HG02981 (cell line): ENCODE data around the gene WDR27.

Experiments used
- ATAC-seq: cut with Tn5 transposase; IDR thresholded peaks from one replicate; pipeline ENCODE4 v1.9.1; 2021; ENCODE audit warnings: mild to moderate bottlenecking, moderate library complexity; ENCODE audit not compliant: unreplicated experiment

The WDR27 gene

DNA sequence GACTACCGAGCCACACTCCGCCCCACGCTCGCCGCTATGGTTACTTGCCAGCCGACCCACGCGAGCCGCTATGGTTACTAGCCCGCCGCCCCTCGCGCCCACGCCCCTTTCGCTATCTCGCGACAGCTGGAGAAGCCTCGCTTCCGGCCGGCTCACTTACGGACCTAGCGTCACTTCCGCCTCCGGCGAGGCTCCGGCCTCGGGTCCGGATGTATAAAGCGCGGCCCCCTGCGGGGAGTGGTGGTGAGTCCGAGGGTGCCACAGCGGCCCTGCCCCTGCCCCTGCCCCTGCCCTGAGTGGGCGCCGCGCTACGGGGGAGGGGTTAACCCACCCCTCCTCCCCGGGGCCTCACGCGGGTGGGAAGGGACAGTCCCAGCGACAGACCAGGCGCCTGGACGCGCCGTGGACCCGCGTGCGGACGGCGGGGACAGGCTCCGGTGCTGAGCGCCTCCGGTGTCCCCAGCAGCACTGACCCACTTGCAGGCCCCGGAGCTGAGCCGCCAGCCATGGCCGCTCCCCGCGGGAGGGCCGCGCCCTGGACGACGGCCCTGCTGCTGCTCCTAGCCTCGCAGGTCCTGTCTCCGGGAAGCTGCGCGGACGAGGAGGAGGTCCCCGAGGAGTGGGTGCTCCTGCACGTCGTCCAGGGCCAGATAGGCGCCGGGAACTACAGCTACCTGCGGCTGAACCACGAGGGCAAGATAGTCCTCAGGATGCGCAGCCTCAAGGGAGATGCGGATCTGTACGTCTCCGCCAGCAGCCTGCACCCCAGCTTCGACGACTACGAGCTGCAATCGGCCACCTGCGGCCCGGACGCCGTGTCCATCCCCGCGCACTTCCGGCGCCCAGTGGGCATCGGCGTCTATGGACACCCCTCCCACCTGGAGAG is at the start of gene WDR27, which contains the start of gene C6orf120:
WDR27 (minus strand) TSS at position 76 of the 886 bp plus-strand sequence. CDS start 13,024 bp downstream, outside the sequence.
C6orf120 (plus strand) TSS at position 173 of the 886 bp plus-strand sequence; CDS start at position 507, 334 bp downstream.
- ATAC-seq, result peak; percentile 95

DNA sequence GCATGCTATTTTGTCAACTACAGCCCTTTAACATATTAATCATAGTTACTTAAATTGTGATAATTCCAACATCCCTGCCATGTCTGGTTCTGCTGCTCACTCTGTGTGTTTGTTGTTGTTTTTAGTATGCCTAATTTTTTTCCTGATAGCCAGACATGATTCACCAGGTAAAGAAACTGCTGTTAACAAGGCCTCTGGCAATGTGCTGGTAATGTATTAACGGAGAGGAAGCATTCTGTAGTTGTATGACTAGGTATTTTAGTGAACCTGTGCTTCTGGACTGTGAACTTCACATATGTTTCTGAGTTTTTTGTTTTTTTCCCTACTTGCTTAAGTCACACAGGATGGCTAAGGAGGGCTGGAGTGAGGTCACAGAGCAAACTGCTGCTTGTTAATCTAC is 44.7 kb upstream of the WDR27 start:
- ATAC-seq, result no peak

DNA sequence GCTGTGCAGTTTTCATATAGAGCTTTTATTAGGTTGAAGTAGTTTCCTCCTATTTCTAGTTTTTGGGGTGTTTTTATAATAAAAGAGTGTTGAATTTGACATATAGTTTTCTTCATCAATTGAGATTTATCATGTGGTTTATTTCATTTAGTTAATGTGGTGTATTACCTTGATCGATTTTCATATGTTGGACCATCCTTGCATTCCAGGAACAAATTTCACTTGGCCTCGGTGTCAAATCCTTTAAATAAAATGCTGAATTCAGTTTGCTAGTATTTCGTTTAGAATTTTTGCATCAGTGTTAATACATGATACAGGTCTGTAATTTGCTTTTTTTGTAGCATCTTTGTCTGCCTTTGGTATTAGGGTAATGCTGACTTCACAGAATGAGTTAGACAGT is 43.6 kb upstream of the WDR27 start:
- no peak for ATAC-seq

DNA sequence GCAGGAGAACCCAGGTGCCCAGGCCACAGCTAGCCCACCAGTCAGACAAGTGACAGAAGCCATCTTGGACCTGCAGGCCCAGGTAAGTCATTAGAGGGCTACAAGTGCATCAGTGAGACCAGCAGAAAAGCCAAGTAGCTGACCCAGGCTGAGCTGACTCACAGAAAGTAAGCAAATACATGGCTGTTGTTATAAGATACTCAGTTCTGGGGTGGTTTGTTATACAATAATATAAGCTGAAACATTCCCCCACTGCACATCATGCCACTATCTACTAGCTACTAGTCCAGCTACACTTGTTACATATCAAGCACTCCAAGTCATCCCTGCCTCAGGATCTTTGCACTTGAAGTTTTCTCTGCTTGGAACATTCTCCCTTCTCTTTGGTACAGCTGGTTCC is 39.5 kb upstream of the WDR27 start:
- no peak for ATAC-seq

DNA sequence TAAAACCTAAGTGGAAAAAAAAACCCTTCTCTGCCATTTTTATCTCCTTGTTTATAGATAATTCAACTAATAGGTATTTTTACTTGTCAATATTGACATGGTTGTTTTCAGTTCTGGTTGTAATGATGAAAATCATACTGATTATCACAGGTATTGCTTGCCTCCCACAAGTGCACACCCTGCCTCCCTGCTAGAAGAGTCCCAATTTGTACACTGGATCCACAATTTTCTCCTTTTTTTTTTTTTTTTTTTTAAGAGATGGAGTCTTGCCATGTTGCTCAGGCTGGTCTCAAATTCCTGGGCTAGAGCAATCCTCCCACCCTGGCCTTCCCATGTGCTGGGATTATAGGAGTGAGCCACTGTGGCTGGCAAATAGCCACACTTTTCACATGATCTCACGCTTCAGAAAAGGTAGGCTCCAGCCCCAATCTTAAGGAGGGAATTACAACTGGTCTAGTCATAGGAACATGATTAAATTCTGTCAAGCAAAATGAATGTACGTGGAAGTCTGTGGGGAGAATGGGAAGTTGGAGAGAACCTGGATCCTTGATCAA is 37.2 kb upstream of the WDR27 start:
- no peak for ATAC-seq

DNA sequence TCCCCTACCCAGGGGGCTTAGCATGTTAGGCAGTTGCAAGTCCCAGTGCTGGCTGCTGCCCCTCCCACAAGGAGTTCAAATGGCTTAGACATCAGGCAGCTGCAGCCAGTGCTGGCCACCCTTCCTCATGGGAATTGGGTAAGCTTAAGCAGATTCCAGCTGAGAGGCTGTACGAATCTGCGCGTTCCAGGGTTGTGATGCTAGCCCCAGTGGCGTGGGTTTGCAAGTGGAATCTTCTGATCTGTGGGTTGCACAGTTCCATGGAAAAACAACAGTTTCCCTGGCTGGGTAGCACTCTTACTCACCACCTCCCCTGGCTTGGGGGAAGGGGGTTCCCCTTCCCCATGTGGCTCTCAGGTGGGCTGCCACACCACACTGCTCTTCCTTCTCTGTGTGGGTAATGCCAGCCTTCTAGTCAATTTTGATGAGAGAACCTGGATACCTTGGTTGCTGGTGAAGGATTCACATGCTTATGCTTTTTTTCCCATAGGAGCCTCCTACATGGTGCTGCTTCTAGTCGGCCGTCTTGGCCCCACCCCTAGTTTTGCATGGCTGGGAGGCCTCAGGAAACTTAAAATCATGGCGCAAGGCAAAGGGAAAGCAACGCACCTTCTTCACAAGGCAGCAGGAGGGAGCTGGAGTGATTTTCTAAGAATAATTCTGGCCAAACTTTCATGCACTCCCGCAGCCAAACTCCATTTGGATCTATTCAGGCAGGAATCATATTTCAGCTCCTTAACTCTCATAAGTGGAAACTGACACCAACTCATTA is 36.6 kb upstream of the WDR27 start:
- ATAC-seq, result no peak

DNA sequence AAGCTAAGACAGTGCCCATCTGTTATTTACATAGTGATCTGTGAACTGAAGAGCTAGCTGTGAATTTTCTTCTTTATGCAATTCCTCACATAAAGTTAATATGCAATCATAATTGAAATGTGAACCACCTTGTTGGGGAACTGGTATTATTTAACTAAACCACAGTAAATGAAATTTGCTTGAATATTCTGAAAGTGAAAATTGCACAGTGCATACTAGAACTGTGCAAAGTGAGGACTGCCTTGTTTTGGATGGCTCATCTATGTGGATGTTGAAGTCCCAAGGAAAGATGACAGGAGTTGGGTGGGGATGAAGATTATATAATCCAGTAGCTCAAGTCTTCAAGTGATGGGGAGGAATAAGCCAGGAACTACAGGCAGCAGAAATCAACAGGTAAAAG is 28.1 kb upstream of the WDR27 start:
- ATAC-seq, result no peak

DNA sequence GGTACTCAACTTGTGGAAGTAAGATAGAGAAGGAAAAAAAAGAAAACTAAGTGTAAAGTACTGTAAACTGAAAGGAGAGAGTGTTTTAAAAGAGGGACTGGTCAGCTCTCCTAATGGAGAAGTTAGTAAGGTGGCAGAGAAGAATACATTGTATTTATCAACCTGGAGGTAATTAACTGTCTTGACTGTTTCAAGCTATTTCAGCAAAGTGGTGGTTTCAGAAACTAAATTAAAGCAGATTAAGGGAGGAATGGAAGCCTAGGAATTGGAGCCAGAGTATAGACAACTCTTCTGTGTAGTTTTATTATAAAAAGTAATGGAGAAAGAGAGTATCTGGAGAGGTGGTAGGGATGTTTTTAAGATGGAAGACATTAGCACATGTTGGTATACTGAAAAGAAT is 25.1 kb upstream of the WDR27 start:
- ATAC-seq, result no peak

DNA sequence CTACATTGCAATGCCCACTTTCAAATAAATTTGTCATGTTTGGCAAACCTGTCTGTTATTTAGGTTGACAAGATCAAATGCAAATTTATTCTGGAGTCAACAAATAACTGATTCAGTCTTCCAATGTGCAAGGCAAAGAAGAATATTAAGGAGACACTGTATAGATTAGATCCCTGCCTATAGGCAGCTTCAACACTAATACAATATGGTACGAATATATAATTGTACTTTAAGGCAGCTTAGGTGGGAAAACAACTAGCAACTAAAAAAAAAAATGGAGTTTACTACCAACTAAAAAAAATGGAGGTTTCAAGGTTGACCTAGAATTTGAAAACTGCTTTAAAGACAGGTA is 24.2 kb upstream of the WDR27 start:
- ATAC-seq, result no peak

DNA sequence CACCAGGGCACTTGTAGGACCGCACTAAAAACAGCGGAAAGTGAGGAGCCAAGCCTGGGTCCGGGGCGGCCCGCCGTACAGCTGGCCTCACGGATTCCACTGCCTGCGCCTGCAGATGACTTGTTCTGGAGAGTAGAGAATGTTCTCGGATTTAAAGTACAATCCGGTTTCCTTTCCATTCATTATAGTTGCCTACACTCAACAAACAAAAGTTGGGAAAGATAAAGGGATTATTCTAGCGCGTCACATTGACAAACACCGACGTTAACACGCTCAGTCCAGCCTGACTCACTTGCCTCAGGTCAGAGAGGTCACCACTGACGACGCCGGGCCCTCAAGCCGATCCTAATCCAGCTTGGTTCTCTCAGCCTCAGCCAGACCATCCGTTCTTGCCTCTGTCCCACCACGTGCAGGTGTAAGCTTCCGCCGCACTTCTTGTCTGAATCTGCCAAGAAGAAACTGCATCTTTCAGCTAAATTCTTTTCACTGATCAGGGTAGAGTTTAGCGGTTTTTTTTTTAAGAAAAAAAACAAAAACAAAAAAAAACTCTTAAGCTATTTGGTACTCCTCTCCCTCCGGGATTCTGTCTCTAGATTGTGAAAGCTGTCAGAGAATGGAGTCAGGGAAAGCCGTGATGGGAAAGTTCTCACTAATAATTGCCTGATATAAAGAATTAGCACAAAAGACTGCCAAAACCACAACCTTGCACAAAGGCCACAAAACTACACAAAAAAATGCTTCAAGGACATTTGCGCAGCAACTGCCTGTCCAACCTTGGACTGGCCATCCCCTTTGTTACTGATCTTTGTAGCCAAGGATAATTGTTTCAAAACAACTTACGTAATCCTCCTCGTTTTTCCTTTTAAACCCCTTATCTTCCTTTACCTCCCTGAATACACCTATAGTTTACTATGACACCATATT is 23.6 kb upstream of the WDR27 start:
- no peak for ATAC-seq

DNA sequence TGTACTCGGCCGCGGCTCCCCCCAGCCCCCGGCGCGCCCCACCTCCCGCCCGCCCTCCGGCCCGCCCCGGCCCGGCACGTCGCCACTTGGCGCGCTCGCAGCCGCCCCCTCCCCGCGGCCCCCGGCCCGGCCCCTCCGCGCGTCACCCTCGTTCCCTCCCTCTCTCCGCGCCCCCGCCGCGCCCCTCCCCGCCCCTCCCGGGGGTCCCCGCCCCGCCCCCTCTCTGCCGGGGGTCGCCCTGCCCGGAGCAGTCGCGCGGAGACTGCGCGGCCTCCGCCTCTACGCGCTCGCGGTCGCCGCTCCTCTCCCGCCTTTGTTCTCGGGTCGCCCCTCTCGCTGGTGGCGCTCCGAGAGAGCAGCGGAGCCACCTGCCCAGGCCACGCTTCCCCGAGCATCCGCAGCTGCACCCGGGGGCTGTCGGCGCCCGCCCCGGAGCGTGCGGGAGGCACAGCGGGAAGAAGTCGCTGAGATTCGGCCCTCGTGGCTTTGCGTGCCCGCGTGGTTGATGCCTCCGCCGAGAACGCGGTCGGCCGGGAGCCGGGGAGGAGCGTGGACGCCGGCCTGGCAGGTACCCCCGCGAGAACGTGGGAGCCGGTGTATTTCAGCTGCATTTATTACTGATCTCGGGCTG is 22.8 kb upstream of the WDR27 start, which contains the start of gene PHF10:
PHF10 (minus strand) TSS at position 7 of the 631 bp plus-strand sequence. CDS start 569 bp downstream, outside the sequence.
- ATAC-seq, result peak; percentile 38

DNA sequence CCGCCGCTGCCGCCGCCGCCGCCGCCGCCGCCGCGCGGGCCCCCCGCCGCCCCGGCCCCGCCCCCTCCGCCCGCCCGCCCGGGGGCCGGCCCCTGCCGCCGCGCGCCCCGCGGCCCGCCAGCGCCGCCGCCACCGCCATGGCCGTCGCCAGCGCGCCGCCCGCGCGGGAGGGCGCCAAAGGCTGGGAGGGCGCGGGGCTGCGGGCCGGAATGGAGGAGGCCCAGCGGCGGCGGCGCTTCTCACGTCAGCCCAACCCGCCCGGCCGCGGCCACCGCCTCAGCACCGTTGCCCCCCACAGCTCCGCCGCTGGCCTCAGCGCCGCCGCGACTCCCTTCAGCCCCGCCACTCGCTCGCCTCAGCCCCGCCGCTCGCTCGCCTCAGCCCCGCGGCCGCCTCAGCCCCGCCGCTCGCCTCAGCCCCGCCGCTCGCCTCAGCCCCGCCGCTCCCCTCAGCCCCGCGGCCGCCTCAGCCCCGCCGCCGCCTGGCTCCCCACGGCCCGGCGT is 22.2 kb upstream of the WDR27 start:
- peak; percentile 35 for ATAC-seq

DNA sequence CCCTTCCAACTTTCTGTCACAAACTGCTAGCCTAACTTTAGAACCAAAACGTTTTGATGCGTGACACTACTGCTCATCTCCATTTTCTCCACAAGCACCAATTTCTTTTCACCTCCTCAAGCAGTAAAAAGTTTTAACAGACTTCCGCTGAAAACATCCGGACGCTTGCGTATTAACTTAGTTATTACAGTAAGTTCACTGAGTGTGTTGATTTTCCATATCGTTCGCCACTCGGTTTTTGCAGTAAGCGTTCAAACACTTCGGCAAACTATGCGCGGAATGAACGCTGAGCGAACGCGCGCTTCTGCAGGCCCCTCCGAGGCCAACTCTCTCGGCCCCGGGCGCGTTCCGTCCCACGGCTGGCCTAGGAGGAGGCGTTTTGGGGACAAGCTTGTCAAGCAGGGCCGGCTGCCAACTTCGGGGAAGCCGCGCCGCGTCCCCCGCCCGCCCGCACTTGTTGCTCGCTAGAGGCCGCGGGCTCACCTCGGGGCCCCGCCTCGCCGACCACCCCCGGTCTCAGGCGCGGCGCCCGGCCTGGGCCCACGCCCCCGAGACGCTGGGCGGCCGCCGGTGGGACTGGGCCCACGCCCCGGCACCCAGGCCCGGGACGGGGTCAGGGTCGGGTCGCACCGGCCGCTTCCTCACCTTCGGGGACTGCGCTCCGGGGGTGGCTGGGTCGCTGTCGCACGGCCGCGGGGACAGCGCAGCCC is 21.5 kb upstream of the WDR27 start:
- ATAC-seq, result peak; percentile 32

DNA sequence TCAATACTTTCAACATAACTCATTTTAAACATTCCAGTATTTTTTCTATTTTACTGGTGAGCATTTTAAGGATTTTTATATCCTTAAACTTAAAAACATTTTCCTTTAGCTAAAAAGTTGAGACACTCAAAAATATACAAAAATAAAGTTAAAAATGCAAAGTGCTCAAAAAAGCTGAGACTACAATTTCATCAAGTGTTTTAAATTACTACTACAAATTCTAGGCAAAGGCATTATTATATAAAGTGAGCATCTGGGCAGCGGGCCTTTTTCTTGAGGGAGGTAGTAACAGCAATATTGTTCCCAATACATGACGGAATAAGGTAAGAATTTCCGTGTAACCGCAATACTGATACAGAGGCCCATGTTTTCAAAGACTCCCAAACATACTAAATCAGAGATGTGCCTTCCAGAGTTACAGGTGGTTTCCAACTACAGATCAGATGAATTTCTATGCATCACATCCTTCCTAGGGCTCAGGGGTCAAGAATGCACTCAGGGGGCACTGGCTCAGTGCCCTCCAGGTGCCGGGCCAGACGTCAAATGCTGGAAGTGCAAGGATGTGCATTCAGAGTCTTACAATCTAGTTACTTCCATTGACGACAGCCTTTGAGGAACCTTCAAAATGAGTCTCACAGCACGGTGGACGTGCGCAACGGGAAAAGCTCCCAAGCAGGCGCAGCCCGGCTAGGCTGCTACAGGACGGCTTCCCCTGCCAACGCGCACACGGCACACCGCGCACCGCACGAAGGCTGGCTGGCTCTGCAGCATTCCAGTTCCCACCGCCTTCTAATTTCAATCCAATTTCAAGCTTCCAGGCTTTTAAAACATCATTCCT is 20.8 kb upstream of the WDR27 start:
- ATAC-seq, result peak; percentile 5

DNA sequence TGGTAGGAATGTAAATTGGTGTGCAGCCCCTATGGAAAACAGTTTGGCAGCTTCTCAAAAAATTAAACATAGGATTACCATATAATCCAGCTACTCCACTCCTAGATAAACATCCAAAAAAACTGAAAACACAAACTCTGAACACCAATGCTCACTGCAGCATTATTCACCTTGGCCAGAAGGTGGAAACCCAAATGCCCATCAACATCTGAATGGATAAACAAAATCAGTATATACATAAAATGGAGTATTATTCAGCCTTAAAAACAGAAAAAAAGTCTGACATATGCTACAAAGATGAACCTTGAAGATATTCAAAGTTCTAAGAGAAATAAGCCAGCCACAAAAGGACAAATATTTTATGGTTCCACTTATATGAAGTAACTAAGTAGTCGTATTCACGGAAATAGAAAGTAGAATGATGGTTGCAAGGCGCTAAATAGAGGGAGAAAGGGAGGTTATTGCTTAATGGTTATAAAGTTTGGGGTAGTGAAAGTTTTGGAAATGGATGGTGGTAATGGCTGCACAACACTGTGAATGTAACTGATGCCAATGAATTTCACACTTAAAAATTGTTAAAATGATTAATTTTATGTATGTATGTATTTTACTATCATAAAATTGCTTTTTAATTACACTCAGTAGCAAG is 18.5 kb upstream of the WDR27 start:
- no peak for ATAC-seq

DNA sequence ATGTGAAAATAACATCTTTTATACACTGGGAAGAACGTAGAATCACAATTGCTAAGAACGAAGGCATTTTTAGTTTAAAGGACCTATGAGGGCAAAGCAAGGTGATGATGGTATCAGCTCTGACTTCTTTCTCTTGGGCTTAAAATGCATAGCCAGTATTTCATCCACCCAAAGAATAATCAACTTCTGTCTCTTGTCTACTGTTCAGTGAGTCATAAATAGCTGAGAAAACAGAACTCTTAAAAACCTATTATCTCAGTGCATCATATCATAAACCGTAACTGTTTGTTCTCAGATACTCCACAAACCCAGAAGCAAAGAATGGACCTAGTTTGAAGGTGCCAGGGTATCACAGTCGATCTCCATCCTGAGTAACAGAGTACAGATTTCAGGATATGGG is 17.3 kb upstream of the WDR27 start:
- ATAC-seq, result no peak

DNA sequence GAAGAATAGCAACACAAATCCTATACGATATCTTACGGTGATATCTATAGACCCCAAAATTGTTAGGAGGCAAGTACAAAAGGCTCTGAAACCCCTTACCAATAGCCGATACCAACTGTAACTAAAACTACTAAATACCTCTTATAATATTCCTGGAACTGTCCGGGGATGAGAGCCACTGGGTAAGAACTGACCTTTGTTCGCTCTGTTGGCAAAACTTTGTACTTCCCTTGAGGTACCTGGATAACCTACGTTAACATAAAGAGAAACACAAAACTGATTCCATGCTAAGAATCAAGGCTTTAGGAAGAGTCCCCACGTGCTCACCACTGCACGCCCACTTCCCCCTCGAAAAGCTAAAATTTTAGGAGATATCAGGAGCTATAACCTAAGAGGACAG is 12.8 kb upstream of the WDR27 start:
- no peak for ATAC-seq

DNA sequence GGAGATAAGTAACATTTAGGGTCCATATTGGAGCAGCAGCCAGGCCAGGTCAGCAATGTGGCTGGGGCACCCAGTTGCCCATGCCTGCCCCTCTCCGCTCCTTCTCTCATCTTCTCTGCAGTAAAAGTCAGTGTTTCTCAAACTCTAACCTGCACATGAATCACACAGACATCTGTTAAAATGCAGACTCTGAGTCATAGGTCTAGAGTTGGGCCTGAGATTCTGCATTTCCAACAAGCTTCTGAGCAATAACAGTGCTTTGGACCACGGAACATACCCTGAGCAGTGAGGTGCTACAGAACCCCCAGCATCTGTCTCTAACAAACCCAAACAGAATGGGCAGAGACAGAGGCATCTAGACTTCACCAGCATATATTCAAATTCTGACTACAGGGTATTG is 12.3 kb upstream of the WDR27 start:
- no peak for ATAC-seq
